ENCODE measurements around the gene SPATA31D4. TPM values are rescaled to one million over a fixed set of nuclear protein-coding genes. Genes with fewer than 3 reads are reported as not detected.
"Not testable (repeated sequence)": the region's sequence is repeated elsewhere in the genome, so short reads cannot be mapped to it uniquely, and the experiment has no call there.

The SPATA31D4 gene
- total and polyA plus RNA-seq, 7 donors, result 0.23 TPM; not detected in 6

DNA sequence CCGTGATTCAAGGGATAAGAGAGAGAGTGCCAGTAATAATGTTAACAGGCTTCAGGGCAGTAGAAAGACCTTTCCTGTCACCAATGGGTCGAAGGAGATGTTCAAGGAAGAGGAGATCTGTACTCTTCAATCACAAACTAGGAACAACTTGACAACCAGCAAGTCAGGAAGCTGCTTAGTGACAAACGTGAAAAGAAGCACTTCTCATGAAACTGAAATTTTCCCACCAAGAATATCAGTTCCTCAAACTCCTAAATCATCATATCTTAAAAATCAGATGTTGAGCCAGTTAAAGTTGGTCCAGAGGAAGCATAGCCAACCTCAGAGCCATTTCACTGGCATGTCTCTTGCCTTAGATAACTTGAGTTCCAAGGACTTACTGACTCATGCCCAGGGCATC is 5.3 kb downstream of the SPATA31D4 start:
- not testable (repeated sequence) for H3K4me1 ChIP-seq, H3K27me3 ChIP-seq

DNA sequence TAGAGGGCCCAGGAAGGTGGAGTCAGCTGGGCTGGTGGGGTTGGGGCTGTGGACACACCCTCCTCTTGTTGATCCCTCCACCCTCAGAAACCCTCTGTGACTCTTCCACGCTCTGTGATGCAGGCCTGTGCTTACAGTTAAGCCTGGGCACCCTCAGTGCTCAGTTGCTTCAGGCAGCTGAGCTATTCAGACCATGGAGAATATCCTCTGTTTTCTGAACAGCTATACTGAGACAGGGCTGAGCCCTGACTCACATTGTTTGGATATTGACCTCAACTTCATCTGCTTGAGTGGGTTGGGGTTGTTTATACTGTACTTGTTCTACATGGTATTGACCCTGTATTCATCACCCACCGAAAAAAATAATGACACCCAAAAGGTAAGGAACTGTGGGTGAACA is 15.2 kb downstream of the SPATA31D4 start, which contains the start of gene SPATA31D3:
SPATA31D3 (plus strand) TSS at position 108 of the 400 bp plus-strand sequence; CDS start at position 194, 86 bp downstream.
- H3K36me3 ChIP-seq; H3K27me3 ChIP-seq; H3K27ac ChIP-seq; H3K4me1 ChIP-seq; DNase-seq; H3K9me3 ChIP-seq; intact Hi-C loops (cut with DNase I); H3K4me3 ChIP-seq: not testable (repeated sequence)
- no CpG with 5 or more reads among the region's 2 CpGs for WGBS, 2 donors

More for the DNA sequence above, 5.3 kb downstream of the SPATA31D4 start:
- H3K36me3 ChIP-seq; DNase-seq; H3K4me3 ChIP-seq; H3K27ac ChIP-seq; intact Hi-C loops (cut with DNase I); H3K9me3 ChIP-seq: not testable (repeated sequence)
- no CpG with 5 or more reads among the region's 3 CpGs for WGBS, 2 donors

DNA sequence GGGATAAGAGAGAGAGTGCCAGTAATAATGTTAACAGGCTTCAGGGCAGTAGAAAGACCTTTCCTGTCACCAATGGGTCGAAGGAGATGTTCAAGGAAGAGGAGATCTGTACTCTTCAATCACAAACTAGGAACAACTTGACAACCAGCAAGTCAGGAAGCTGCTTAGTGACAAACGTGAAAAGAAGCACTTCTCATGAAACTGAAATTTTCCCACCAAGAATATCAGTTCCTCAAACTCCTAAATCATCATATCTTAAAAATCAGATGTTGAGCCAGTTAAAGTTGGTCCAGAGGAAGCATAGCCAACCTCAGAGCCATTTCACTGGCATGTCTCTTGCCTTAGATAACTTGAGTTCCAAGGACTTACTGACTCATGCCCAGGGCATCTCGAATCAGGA is 20.4 kb downstream of the SPATA31D4 start:
- H3K36me3 ChIP-seq; H3K27me3 ChIP-seq; intact Hi-C loops (cut with DNase I); DNase-seq; H3K27ac ChIP-seq; H3K4me3 ChIP-seq; H3K4me1 ChIP-seq; H3K9me3 ChIP-seq: not testable (repeated sequence)
- 56 to 70% methylated on average over 1 of the region's 3 CpGs for WGBS, 2 donors

DNA sequence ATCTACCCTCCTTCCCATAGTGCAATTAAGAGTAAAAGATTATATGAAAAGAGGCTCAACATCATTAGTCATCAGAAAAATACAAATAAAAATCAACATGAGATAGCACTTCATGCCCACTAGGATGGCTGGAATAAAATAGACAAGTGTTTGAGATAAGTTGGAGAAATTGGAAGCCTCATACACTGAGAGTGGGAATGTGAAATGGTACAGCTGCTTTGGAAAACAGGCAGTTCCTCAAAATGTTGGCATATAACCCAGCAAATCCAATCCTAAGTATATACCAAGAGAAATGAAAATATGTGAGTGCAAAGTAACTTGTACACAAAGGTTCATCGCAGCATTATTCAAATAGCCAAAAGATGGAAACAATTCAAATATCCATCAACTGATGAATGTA is 24.9 kb downstream of the SPATA31D4 start:
- H3K27me3 ChIP-seq, result no peaks in the 10 kb centered on the region

DNA sequence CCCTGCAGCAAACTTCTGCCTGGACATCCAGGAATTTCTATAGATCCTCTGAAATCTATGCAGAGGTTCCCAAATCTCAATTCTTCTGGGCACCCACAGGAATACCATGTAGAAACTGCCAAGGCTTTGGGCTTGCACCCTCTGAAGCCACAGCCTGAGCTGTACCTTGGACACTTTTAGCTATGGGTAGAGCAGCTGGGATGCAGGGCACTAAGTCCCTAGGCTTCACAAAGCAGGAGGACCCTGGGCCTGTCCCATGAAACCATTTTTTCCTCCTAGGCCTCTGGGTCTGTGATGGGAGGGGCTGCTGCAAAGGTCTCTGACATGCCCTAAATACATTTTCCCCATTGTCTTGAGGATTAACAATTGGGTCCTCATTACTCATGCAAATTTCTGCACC is 27.4 kb downstream of the SPATA31D4 start:
- TF ChIP-seq EP300 (IDR thresholded peaks at IDR 0.05) (no peak), POLR2AphosphoS5 (IDR thresholded peaks at IDR 0.05) (no peak), POLR2A (IDR thresholded peaks at IDR 0.05) (no peak)
- TF ChIP-seq, protein P1, sequence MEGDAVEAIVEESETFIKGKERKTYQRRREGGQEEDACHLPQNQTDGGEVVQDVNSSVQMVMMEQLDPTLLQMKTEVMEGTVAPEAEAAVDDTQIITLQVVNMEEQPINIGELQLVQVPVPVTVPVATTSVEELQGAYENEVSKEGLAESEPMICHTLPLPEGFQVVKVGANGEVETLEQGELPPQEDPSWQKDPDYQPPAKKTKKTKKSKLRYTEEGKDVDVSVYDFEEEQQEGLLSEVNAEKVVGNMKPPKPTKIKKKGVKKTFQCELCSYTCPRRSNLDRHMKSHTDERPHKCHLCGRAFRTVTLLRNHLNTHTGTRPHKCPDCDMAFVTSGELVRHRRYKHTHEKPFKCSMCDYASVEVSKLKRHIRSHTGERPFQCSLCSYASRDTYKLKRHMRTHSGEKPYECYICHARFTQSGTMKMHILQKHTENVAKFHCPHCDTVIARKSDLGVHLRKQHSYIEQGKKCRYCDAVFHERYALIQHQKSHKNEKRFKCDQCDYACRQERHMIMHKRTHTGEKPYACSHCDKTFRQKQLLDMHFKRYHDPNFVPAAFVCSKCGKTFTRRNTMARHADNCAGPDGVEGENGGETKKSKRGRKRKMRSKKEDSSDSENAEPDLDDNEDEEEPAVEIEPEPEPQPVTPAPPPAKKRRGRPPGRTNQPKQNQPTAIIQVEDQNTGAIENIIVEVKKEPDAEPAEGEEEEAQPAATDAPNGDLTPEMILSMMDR (IDR thresholded peaks at IDR 0.05), result no peak
- H3K4me1 ChIP-seq, result no peaks in the 10 kb centered on the region
- H3K4me3 ChIP-seq, result no peak overlapping the region
- intact Hi-C loops (cut with DNase I), result no loop called here
- DNase-seq, result no peak
- peaks cover 0 to 7% (median 2%) of the 10 kb centered on the region in 4 donors for H3K9me3 ChIP-seq
- H3K27ac ChIP-seq, result no peak overlapping the region
- no peaks in the 10 kb centered on the region for H3K36me3 ChIP-seq
- H3K27me3 ChIP-seq, result no peaks in the 10 kb centered on the region

More for the DNA sequence above, 24.9 kb downstream of the SPATA31D4 start:
- no peak for DNase-seq
- no peak overlapping the region for H3K27ac ChIP-seq
- H3K9me3 ChIP-seq, result peaks cover 0 to 7% (median 2%) of the 10 kb centered on the region in 4 donors
- H3K4me1 ChIP-seq, result no peaks in the 10 kb centered on the region
- no peak overlapping the region for H3K4me3 ChIP-seq
- H3K36me3 ChIP-seq, result no peaks in the 10 kb centered on the region
- intact Hi-C loops (cut with DNase I), result no loop called here
- TF ChIP-seq POLR2A (IDR thresholded peaks at IDR 0.05) (no peak), POLR2AphosphoS5 (IDR thresholded peaks at IDR 0.05) (no peak), EP300 (IDR thresholded peaks at IDR 0.05) (no peak)
- TF ChIP-seq, protein P1 (IDR thresholded peaks at IDR 0.05), result no peak
- WGBS, 2 donors, result 92 to 97% methylated on average over 1 of the region's 1 CpG

DNA sequence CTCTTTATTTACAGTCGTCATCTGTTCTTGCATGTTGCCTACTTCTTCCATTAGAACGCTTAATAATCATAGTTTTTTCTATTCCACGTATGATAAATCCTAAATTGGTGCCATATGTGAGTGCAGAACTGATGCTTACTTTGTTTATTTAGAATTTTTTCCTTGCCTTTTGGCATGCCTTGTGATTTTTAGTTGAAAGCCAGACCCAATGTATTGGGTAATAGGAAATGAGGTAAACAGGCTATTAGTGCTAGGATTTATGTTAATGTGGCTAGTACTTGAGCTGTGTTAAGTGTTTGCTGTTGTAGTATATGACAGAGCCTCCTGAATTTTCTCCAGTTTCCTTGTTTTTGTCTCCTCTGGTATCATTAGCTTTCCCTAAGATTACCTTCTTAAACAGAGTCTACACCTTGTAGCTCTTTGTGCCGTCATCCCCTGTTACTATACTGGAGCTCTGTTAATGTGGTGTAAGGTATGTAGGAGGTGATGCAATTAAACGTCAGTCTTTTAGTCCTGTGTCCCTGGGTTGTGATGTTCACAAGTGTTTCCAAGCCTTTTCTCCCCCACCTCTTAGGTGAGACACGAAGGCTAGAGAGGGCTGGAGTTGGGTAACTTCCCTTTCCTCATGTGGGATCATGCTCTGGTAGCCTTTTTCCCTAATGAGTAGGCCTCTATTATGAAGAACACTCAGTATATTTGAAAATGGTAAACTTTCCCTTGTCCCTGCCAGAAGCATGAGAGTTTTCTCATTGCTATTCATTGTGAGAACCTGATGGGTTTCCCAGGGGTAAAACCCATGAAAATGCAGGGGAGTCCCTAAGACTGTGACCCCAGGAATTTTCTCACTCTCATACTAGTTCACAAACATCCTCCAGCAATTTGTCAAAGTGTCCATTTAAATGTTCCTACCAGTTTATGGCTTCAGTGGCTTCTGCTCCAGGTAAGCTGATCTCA is 36.3 kb downstream of the SPATA31D4 start:
- no peak for DNase-seq
- intact Hi-C loops (cut with DNase I), result no loop called here
- Histone ChIP-seq H3K27me3 (no peaks in the 10 kb centered on the region), H3K4me3 (no peak overlapping the region), H3K36me3 (no peaks in the 10 kb centered on the region), H3K4me1 (no peaks in the 10 kb centered on the region), H3K9me3 (no peaks in the 10 kb centered on the region), H3K27ac (no peak overlapping the region)
- WGBS, 2 donors, result 81 to 84% methylated on average over 6 of the region's 6 CpGs
- TF ChIP-seq POLR2A (IDR thresholded peaks at IDR 0.05), result no peak
- TF ChIP-seq, protein P1 (IDR thresholded peaks at IDR 0.05), result no peak
- no peak for TF ChIP-seq EP300 (IDR thresholded peaks at IDR 0.05)
- no peak for TF ChIP-seq POLR2AphosphoS5 (IDR thresholded peaks at IDR 0.05)

All from sigmoid colon (tissue), 7 donors.